GM19193 (cell line): ENCODE measurements around the gene SH3PXD2A.
A peak's percentile ranks its signal among the peaks of the same experiment; 100 is the strongest.

ENCODE experiments used
- POLR2A ChIP-seq: IDR thresholded peaks from 4 replicates; pipeline ENCODE4 v1.6.1; 2011; ENCODE audit not compliant: insufficient read depth, insufficient read length; ENCODE audit errors: extremely low read depth

Gene SH3PXD2A

GRCh38 chr10:103678178-103678526 lies 177.2 kb downstream of the SH3PXD2A start:
- TF ChIP-seq POLR2A = peak; percentile 51

- no peak for TF ChIP-seq POLR2A
These were observed 177.7 kb downstream of the SH3PXD2A start for GRCh38 chr10:103677486-103678177.

GRCh38 chr10:103676851-103677417 lies 178.4 kb downstream of the SH3PXD2A start:
- TF ChIP-seq POLR2A = no peak

GRCh38 chr10:103676058-103676785 lies 179.2 kb downstream of the SH3PXD2A start:
- TF ChIP-seq POLR2A = no peak

GRCh38 chr10:103673606-103674005 lies 181.8 kb downstream of the SH3PXD2A start:
- TF ChIP-seq POLR2A = no peak

- no peak for TF ChIP-seq POLR2A
These were observed 183.0 kb downstream of the SH3PXD2A start for GRCh38 chr10:103672345-103672744.

- TF ChIP-seq POLR2A = no peak
These were observed 184.1 kb downstream of the SH3PXD2A start for GRCh38 chr10:103671126-103671895.

- TF ChIP-seq POLR2A = no peak
These were observed 185.4 kb downstream of the SH3PXD2A start for GRCh38 chr10:103669944-103670343.

GRCh38 chr10:103669243-103669929 lies 186.0 kb downstream of the SH3PXD2A start:
- TF ChIP-seq POLR2A = no peak

GRCh38 chr10:103668351-103669242 lies 186.8 kb downstream of the SH3PXD2A start:
- no peak for TF ChIP-seq POLR2A

- TF ChIP-seq POLR2A = no peak
These were observed 188.0 kb downstream of the SH3PXD2A start for GRCh38 chr10:103667356-103667755.

GRCh38 chr10:103666762-103667150 lies 188.6 kb downstream of the SH3PXD2A start:
- TF ChIP-seq POLR2A = no peak

- no peak for TF ChIP-seq POLR2A
These were observed 189.2 kb downstream of the SH3PXD2A start for GRCh38 chr10:103666087-103666761.

- no peak for TF ChIP-seq POLR2A
These were observed 190.1 kb downstream of the SH3PXD2A start for GRCh38 chr10:103665162-103665889.
